Endometrial microvascular endothelial cells (primary cell): ENCODE measurements around the gene ISL2. TPM values are rescaled to one million over a fixed set of nuclear protein-coding genes. Genes with fewer than 3 reads are reported as not detected.

Source experiments
- in situ Hi-C: cut with HindIII; loops from 2 replicates; pipeline ENCODE4 v1.10.0; 2017; ENCODE audit warnings: low sequenced_read_pairs, low pct_unique_long_range_greater_than_20kb; ENCODE audit errors: inconsistent ontology term
- total RNA-seq: library from RNA; depleted of rRNA; stranded (reverse); fragments of >200 nt; gene quantifications from one replicate; pipeline ENCODE4 v1.2.3, GENCODE V29; 2015; ENCODE audit errors: inconsistent ontology term

ISL2 gene
- total RNA-seq, 1 donor from 2014 or later = not detected

- in situ Hi-C loops = no loop called here
Measured at GRCh38 chr15:76359152-76359551, 22.6 kb downstream of the ISL2 start.

GRCh38 chr15:76360416-76360815 lies 23.8 kb downstream of the ISL2 start:
- in situ Hi-C loops = no loop called here

GRCh38 chr15:76363251-76363650 lies 26.7 kb downstream of the ISL2 start:
- in situ Hi-C loops = no loop called here

- in situ Hi-C loops = no loop called here
Measured at GRCh38 chr15:76366714-76367113, 30.1 kb downstream of the ISL2 start.

GRCh38 chr15:76368122-76368621 lies 31.6 kb downstream of the ISL2 start:
- in situ Hi-C loops = no loop called here

GRCh38 chr15:76376029-76376428 lies 39.5 kb downstream of the ISL2 start:
- in situ Hi-C loops = no loop called here

GRCh38 chr15:76376816-76377215 lies 40.2 kb downstream of the ISL2 start:
- in situ Hi-C loops = no loop called here

- in situ Hi-C loops = no loop called here
Measured at GRCh38 chr15:76377217-76377616, 40.6 kb downstream of the ISL2 start.

- in situ Hi-C loops = no loop called here
Measured at GRCh38 chr15:76377751-76378150, 41.2 kb downstream of the ISL2 start.

GRCh38 chr15:76378691-76379090 lies 42.1 kb downstream of the ISL2 start:
- in situ Hi-C loops = no loop called here

- in situ Hi-C loops = no loop called here
Measured at GRCh38 chr15:76380249-76380648, 43.7 kb downstream of the ISL2 start.

GRCh38 chr15:76381366-76381765 lies 44.8 kb downstream of the ISL2 start:
- in situ Hi-C loops = no loop called here

- in situ Hi-C loops = no loop called here
Measured at GRCh38 chr15:76382987-76383728, 46.6 kb downstream of the ISL2 start.

GRCh38 chr15:76384409-76384808 lies 47.8 kb downstream of the ISL2 start:
- in situ Hi-C loops = no loop called here

GRCh38 chr15:76386178-76386577 lies 49.6 kb downstream of the ISL2 start:
- in situ Hi-C loops = no loop called here

- in situ Hi-C loops = no loop called here
Measured at GRCh38 chr15:76386926-76387325, 50.4 kb downstream of the ISL2 start.

GRCh38 chr15:76390571-76390970 lies 54.0 kb downstream of the ISL2 start:
- in situ Hi-C loops = no loop called here

GRCh38 chr15:76391309-76391708 lies 54.7 kb downstream of the ISL2 start:
- in situ Hi-C loops = no loop called here

- in situ Hi-C loops = no loop called here
Measured at GRCh38 chr15:76391847-76392246, 55.3 kb downstream of the ISL2 start.
